ENCODE results near the gene PTGDR2. TPM values are rescaled to one million over a fixed set of nuclear protein-coding genes. Genes with fewer than 3 reads are reported as not detected.

Gene PTGDR2
- total RNA-seq, 2 donors from 2014 or later = 0.25 TPM; not detected in 1

DNA sequence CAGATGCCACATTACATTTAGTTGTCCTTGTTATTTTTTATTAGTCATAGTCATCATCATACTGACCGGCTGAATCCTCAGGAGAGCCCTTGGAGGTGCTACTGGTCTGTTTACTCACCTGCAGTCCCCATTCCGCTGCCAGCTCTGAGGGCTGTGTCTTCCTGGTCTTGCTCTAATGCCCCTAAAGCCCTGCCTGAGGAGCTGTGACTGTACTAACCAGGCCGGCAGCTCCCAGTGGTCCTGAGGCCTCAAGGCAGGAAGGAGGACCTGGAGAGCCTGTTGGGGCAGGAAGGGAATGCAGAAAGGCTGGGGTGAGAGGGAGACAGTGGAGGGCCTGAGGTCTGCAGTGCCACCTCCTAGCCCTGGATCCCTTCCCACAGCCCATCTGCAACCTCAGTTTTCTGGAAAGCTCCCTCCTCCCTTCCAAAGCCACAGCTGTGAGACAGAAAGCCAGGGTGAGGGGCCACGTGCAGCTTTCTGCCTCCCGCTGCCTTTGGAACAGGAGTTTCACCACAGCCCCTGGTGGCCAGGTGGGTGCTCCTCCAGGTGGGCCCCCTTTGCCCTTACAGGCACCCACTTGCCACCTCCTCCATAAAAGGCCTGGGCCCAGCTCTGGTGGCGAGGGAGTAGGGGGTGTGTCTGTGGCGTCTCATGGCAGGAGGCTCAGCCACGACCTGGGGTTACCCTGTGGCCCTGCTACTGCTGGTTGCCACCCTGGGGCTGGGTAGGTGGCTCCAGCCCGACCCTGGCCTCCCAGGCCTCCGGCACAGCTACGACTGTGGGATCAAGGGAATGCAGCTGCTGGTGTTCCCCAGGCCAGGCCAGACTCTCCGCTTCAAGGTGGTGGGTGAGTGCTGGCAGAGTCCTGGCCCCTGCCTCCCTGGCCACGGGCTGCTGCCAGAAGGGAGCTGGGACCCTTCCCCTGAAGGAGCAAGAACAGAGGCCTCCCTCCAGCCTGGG is 11.4 kb upstream of the PTGDR2 start, which contains the start of gene ZP1:
TSS of gene ZP1 (plus strand) at position 632 of the 960 bp plus-strand sequence. CDS start at position 652, 20 bp downstream.
- Mint-ChIP-seq H3K27ac (no peak within 1 kb of the TSS), H3K9me3 (no peaks in the 10 kb centered on the region), H3K36me3 (no peaks in the 10 kb centered on the region)
- DNase-seq (ENCODE audit: low spot score in 2 of 2) (peak in 1 of 2 donors; percentile 49), ATAC-seq (no peak)

GRCh38 chr11:60864856-60865513 is 9.2 kb upstream of the PTGDR2 start:
- no peak overlapping the region for H3K27ac Mint-ChIP-seq
- no peak for DNase-seq (ENCODE audit: low spot score in 2 of 2)
- no peaks in the 10 kb centered on the region for H3K9me3 Mint-ChIP-seq
- no peaks in the 10 kb centered on the region for H3K36me3 Mint-ChIP-seq
- no peak for ATAC-seq

- H3K36me3 Mint-ChIP-seq = no peaks in the 10 kb centered on the region
- peak overlapping the region in 1 of 2 donors; percentile 74 for H3K27ac Mint-ChIP-seq
- no peak for ATAC-seq
- DNase-seq (ENCODE audit: low spot score in 2 of 2) = peak in 1 of 2 donors; percentile 31
- no peaks in the 10 kb centered on the region for H3K9me3 Mint-ChIP-seq
Observed at GRCh38 chr11:60863550-60864521, 8.1 kb upstream of the PTGDR2 start.

GRCh38 chr11:60862171-60862570 is 6.4 kb upstream of the PTGDR2 start:
- Mint-ChIP-seq H3K36me3 (no peaks in the 10 kb centered on the region), H3K27ac (no peak overlapping the region), H3K9me3 (no peaks in the 10 kb centered on the region)
- no peak for ATAC-seq
- no peak for DNase-seq (ENCODE audit: low spot score in 2 of 2)

DNA sequence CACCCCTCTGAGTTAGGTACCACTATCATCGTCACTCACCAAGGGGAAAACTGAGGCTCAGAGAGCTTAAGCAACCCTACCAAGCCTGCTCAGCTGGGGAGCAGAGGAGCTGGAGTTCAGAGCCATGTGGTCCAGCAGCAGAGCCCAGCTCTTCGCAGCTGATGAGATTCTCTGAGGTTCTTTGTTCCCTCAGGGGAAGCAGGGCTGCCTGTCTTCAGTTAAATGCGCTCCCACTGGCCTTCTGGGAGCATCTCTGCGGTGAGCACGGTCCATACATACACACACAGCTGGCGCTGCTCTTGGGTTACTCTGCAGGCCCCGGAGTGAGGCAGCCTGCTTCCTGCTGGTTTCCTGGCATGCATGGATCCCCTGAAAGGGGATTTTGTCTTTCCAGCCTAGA is 5.2 kb upstream of the PTGDR2 start:
- H3K27ac Mint-ChIP-seq = no peak overlapping the region
- ATAC-seq = no peak
- DNase-seq (ENCODE audit: low spot score in 2 of 2) = peak in 1 of 2 donors; percentile 34
- H3K36me3 Mint-ChIP-seq = no peaks in the 10 kb centered on the region
- no peaks in the 10 kb centered on the region for H3K9me3 Mint-ChIP-seq

DNA sequence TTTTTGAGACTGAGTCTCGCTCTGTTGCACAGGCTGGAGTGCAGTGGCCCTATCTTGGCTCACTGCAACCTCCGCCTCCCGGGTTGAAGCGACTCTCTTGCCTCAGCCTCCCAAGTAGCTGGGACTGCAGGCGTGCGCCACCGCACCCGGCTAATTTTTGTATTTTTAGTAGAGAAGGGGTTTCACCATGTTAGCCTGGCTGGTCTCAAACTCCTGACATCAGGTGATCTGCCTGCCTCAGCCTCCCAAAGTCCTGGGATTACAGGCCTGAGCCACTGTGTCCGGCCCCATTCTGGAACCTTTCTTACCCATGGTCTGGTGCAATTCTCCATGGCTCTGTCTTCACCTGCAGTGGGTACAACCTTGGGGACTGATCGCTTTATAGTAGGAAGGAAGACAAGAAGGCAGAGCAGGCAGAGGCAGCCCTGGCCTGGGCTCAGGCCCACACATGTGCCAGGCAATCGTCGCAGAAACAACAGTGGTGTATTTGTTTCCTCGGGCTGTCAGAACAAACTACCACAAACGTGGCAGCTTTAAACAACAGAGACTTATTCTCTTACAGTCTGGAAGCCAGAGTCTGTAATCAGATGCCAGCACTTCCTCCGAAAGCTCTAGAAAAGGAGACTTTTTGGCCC is 4.0 kb upstream of the PTGDR2 start:
- Mint-ChIP-seq H3K36me3 (no peaks in the 10 kb centered on the region), H3K27ac (peak overlapping the region in 1 of 2 donors; percentile 50), H3K9me3 (no peaks in the 10 kb centered on the region)
- DNase-seq (ENCODE audit: low spot score in 2 of 2) (no peak), ATAC-seq (no peak)

DNA sequence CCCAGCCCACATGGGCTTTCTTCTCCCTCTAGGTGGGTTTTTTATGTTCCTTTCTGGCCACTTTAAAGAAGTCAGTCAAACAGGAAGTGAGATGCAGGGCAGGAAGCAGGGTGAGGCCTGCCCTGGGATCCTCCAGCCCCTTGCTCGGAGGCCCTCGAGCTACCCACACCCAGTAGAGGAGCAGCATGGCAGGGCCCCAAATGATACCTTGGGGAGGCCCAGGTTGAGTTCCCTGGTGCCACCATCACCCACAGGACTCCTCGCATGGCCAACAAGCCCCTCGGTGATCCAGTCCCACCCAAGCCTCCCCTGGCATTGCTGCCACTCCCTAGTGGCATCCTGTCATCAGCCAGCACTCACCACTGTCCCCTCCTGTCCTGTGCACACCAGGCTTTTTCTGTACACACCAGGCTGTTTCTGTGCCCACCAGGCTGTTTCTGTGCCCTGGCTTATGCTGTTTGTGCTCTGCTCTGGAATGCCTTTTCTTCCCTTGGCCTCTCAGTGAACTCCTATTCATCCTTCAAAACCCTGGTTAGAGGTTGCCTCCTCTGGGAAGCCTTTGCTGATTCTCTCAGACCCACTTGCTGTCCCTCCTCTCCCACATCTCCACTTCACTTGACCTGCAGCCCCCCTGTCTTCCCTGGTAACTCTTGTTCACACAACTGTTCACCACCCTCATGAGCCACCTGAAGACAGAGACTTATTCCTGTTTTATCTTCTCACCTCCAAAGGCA is 3.1 kb upstream of the PTGDR2 start:
- H3K9me3 Mint-ChIP-seq = no peaks in the 10 kb centered on the region
- ATAC-seq (no peak), DNase-seq (ENCODE audit: low spot score in 2 of 2) (no peak)
- no peaks in the 10 kb centered on the region for H3K36me3 Mint-ChIP-seq
- H3K27ac Mint-ChIP-seq = peak overlapping the region; percentile 50 to 90

DNA sequence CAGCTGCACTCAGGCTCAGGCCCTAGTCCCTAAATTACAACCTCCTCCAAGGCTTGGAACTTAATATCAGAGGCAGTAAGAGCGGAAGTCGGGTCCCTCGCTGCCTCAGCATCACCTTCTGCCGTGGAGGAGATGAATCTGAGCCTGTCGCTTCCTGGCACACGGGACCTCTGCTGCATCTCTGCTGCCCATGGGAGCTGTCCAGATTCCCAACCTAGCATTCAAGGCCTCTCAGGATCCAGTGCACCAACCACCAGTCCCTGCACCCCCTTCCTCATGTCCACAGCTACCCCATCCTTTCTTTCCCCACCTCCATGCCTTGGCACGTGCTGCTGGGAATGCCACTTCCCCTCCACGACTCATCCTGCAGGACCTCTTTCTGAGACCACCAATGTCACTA is 2.5 kb upstream of the PTGDR2 start:
- ATAC-seq (no peak), DNase-seq (ENCODE audit: low spot score in 2 of 2) (no peak)
- Mint-ChIP-seq H3K36me3 (peaks cover 0 to 3% of the 10 kb centered on the region in 2 donors), H3K9me3 (no peaks in the 10 kb centered on the region), H3K27ac (peak overlapping the region in 1 of 2 donors; percentile 50)

DNA sequence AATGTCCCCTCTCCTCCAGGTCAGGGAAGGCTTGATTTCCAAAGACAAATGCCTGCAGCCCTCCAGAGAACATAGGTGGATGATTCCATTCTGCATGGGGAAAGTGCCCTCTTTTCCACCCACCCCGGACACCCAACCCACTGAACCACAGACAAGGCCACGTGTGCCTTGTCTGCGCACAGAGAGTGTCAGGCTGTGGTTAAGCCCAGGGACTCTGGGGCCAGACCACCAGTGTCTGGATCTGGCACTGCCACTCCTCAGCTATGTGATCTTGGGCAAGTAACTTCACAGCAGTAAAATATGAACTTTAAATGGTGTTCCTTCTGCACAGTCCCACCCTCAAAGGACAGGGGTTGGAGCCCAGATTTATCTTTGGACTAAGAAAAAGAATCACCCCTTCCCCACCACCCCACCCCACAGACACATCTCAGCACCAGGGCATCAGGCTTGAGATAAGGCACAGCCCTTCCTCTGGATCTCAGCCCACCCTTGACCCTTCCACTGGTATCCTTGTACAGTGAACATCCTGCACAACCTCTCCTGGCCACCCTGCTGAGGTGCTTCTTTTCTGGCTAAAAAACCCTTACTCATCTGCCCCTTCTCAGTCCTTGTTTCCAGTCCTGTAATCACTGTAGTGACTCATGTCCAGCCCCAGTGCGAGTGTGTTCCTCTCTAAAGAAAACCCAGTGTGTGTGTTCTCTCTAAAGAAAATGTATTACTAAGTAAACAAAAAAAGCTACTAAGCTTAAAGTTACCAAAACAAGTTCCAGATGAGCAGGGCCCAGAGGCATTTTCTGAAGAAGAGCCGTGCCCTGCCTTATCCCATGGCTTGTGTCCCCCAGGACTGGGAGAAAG is 1.9 kb upstream of the PTGDR2 start:
- ATAC-seq = peak; percentile 35 to 65
- peak overlapping the region in 1 of 2 donors; percentile 50 for H3K27ac Mint-ChIP-seq
- peaks cover 0 to 7% of the 10 kb centered on the region in 2 donors for H3K36me3 Mint-ChIP-seq
- no peak for DNase-seq (ENCODE audit: low spot score in 2 of 2)
- no peaks in the 10 kb centered on the region for H3K9me3 Mint-ChIP-seq

- no peaks in the 10 kb centered on the region for H3K9me3 Mint-ChIP-seq
- DNase-seq (ENCODE audit: low spot score in 2 of 2) = no peak
- ATAC-seq = no peak
- H3K27ac Mint-ChIP-seq = no peak overlapping the region
- H3K36me3 Mint-ChIP-seq = peaks cover 7 to 20% of the 10 kb centered on the region in 2 donors
Observed at GRCh38 chr11:60854847-60855725, 664 bp downstream of the PTGDR2 start.

DNA sequence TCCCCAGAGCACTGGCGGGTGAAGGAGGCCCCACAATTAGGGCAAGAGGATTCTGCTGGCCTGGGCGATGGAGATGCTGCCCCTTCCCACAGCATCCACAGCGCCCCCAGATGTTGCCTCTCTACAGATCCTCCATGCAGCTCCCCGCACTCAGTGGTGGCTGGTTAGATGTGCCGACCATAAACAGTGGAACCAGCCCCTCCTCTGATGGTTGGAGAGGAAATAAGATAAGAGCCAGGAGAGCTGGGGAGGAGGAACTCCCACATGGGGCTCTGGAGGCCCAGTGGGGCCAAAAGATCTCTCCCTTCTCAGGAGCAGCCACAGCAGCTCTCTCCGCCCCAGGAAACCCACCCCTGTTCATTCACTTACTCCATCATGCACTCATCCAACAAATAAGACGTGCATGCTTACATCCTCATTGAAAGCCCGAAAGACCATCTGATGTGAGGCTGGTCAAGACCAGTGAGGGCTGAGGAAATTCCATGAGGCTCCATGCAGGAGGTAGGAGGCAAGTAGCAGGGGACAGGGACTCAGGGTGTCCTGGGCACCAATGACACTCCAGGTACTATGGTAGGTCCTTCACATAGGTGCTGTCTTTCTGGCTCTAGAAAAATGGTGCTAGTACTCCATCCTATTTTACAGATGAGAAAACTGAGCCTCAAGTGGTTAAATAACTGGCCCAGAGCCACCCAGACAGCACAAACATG is 1.5 kb downstream of the PTGDR2 start:
- Mint-ChIP-seq H3K9me3 (no peaks in the 10 kb centered on the region), H3K27ac (no peak overlapping the region), H3K36me3 (peaks cover 7 to 20% of the 10 kb centered on the region in 2 donors)
- ATAC-seq (no peak), DNase-seq (ENCODE audit: low spot score in 2 of 2) (no peak)

GRCh38 chr11:60852982-60853950 is 2.5 kb downstream of the PTGDR2 start:
- Mint-ChIP-seq H3K36me3 (peaks cover 7 to 20% of the 10 kb centered on the region in 2 donors), H3K9me3 (no peaks in the 10 kb centered on the region), H3K27ac (no peak overlapping the region)
- no peak for DNase-seq (ENCODE audit: low spot score in 2 of 2)
- no peak for ATAC-seq
